Bronchial epithelial cell (primary cell): ENCODE data around the gene SCGB1C2. TPM values are rescaled to one million over a fixed set of nuclear protein-coding genes. Genes with fewer than 3 reads are reported as not detected.
"Not testable (repeated sequence)": the region's sequence is repeated elsewhere in the genome, so short reads cannot be mapped to it uniquely, and the experiment has no call there.

Experiments used
- DNase-seq: peaks from one replicate; pipeline ENCODE4 v3.0.0-alpha.2; 2010; ENCODE audit warnings: low read depth
- FAIRE-seq: peaks from 2 replicates; lab custom pipeline; 2011; peaks lifted over from hg19 to GRCh38; lab: Jason Lieb, UNC
- H3K27me3 ChIP-seq: 2 replicates; pipeline ENCODE4 v1.5.1; 2011; ENCODE audit warnings: low read length; ENCODE audit not compliant: control insufficient read depth, insufficient read depth
- H3K36me3 ChIP-seq: 2 replicates; pipeline ENCODE4 v1.5.1; 2011; ENCODE audit warnings: low read length; ENCODE audit not compliant: control insufficient read depth, insufficient read depth
- H3K4me3 ChIP-seq: 2 replicates; pipeline ENCODE4 v1.5.1; 2011; ENCODE audit warnings: mild to moderate bottlenecking, low read depth, low read length, control low read depth
- total RNA-seq: library from RNA; depleted of rRNA; stranded (reverse); fragments of >200 nt; gene quantifications from 2 replicates; pipeline ENCODE4 v1.2.1, GENCODE V29; 2014
- TF ChIP-seq, protein P1 (sequence below): IDR thresholded peaks from 2 replicates; pipeline ENCODE4 v1.5.1; 2011; ENCODE audit warnings: mild to moderate bottlenecking, moderate library complexity, low read length, control low read depth, inconsistent platforms; ENCODE audit not compliant: insufficient read depth, severe bottlenecking

SCGB1C2 gene
- not detected in 2 replicates for total RNA-seq

DNA sequence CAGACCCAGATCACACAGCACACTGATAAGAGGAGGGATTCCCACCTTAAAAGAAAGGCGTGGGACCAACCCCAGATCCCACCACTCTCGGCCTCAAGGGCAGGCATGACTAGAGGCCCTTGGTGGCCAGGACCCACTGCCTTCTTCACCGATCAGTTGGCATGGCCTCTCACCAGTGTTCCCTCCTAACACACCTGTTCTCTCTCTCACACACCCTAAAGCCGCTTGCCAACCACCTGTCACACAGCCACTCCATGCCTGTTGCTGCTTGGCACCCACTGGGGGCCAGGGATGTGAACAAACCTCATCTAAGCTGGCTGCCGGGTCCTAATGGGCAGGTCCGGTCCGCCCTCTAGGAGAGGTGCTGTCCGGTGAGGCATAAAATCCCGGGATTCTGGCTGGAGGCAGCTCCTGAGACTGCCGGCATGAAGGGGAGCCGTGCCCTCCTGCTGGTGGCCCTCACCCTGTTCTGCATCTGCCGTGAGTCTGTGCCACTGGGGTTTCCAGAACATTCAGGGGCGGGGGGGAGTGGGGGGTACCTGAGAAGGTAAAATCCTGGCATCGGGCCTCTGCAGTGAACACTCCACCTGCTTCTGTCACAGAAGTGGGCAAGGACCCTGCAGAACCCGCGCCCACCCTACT is at the start of gene SCGB1C2:
TSS of gene SCGB1C2 (plus strand) at position 404 of the 642 bp plus-strand sequence. CDS start at position 426, 22 bp downstream.
- not testable (repeated sequence) for H3K4me3 ChIP-seq, H3K36me3 ChIP-seq, H3K27me3 ChIP-seq, FAIRE-seq, DNase-seq

DNA sequence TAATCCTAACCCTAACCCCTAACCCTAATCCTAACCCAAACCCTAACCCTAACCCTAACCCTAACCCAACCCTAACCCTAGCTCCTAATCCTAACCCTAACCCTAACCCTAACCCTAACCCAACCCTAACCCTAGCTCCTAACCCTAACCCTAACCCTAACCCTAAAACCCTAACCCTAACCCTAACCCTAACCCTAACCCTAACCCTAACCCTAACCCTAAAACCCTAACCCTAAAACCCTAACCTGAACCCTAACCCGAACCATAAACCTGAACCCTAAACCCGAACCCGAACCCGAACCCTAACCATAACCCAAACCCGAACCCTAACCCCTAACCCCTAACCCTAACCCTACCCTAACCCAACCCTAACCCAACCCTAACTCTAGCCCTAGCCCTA is 24.3 kb upstream of the SCGB1C2 start:
- DNase-seq, FAIRE-seq, H3K27me3 ChIP-seq, H3K36me3 ChIP-seq, H3K4me3 ChIP-seq: not testable (repeated sequence)

DNA sequence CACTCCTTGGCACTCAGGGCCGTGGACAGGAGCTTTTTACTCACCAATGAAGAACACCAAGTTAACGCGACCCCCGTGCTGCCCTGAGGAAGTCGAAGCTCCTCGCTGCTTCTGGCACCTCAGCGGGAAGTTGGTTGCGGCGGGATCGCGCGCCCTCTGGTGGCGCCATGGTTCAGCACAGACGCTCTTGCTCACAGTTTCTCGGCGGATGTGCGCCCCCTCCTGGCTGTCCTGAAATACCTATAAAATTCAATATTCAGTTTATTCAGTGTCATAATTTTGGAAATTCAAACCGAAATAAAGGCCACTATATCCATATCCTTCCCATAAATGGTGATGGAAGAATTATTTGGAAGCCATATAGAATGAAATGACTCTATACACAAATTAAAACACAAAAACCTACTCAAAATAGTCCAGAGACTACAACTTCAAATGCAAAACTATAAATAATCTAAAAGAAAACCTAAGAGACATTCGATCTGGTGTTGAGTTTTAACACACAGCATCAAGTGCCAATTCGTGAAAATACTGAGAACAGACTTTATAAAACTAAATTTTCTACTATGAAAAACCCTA is 18.9 kb upstream of the SCGB1C2 start:
- not testable (repeated sequence) for H3K4me3 ChIP-seq, H3K36me3 ChIP-seq, H3K27me3 ChIP-seq, FAIRE-seq, DNase-seq
- TF ChIP-seq, protein P1, sequence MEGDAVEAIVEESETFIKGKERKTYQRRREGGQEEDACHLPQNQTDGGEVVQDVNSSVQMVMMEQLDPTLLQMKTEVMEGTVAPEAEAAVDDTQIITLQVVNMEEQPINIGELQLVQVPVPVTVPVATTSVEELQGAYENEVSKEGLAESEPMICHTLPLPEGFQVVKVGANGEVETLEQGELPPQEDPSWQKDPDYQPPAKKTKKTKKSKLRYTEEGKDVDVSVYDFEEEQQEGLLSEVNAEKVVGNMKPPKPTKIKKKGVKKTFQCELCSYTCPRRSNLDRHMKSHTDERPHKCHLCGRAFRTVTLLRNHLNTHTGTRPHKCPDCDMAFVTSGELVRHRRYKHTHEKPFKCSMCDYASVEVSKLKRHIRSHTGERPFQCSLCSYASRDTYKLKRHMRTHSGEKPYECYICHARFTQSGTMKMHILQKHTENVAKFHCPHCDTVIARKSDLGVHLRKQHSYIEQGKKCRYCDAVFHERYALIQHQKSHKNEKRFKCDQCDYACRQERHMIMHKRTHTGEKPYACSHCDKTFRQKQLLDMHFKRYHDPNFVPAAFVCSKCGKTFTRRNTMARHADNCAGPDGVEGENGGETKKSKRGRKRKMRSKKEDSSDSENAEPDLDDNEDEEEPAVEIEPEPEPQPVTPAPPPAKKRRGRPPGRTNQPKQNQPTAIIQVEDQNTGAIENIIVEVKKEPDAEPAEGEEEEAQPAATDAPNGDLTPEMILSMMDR: peak; percentile 57

DNA sequence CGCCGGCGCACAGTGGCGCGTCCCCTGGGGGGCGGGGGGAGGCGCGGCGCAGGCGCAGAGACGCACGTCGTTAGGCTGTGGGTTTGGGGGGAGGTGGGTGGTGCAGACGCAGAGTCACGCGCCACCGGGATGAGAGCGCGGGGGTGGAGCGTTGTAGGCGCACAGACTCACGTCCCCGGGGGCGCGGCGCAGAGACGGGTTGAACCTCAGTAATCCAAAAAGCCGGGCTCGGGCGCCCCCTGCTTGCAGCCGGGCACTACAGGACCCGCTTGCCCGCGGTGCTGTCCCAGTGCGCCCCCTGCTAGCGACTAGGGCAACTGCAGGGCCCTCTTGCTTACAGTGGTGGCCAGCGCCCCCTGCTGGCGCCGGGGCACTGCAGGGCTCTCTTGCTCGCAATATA is 3.4 kb upstream of the SCGB1C2 start:
- not testable (repeated sequence) for FAIRE-seq, H3K4me3 ChIP-seq, DNase-seq, H3K27me3 ChIP-seq, H3K36me3 ChIP-seq

DNA sequence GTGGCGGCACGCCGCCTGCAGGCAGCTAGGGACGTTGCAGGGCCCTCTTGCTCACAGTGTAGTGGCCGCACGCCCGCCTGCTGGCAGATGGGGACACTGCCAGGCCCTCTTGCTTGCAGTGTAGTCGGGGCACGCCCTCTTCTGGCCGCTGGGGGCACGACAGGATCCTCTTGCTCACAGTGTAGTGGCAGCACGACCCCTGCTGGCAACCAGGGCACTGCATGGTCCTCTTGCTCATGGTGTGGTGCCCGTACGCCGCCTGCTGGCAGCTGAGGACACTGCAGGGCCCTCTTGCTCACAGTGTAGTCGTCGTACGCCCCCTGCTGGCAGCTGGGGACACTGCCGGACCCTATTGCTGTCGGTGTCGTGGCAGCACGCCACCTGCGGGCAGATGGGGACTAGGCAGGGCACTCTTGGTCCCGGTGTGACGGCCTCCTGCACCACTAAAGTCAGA is 3.0 kb upstream of the SCGB1C2 start:
- H3K27me3 ChIP-seq, H3K36me3 ChIP-seq, FAIRE-seq, H3K4me3 ChIP-seq, DNase-seq: not testable (repeated sequence)

DNA sequence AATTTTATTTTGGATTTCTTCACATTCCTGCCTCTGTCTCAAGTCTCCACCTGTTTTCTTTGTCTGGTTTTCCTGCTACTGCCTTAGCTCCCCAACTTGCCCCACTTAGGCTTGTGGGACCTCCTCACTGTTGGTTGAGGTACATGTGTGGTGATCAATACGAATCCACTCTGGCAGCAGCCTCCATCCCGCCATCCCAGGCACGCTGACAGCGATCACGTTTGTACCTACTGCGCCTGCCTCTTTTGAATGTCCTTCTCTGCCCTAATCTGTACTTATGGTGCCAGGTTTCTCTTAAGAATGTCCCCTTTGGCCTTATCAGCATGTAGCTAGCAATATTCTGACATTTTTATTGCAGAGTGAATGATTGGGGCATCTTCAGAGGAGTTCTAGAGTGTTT is 2.3 kb upstream of the SCGB1C2 start:
- FAIRE-seq, H3K4me3 ChIP-seq, H3K27me3 ChIP-seq, H3K36me3 ChIP-seq, DNase-seq: not testable (repeated sequence)

DNA sequence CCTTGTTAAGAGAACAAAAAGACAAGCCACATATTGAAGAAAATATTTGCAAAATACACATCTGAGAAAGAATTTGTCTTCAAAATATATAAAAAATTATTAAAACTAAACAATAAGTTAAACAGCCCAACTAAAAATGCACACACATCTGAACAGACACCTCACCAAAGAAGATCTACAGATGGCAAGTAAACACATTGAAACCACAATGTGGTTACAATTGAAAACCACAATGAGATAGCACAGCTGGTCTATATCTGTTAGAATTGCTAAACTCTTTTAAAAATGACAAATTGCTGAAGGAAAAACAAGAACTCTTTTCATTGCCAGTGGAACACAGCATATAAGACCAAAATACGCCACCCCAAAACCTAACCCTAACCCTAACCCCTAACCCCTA is 1.5 kb upstream of the SCGB1C2 start:
- not testable (repeated sequence) for DNase-seq, FAIRE-seq, H3K27me3 ChIP-seq, H3K4me3 ChIP-seq, H3K36me3 ChIP-seq

DNA sequence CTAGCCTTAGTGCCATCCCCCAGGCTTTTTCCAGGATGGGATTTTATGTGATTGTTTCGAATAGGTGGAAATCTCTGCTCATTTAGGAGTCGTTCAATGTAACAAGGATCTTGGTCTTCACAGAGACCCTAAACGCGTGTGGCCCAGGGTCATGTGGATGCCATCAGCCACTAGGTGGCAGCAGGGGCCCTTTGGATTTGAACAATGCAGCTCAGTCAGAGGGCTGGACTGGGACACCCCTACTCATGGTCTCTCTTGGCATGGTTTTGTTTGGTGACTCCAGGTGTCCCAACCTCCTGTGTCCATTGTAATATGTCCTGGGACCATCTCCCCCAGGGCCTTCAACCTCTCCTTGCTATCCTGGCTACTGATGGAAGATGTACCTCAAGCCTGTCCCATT is 838 bp upstream of the SCGB1C2 start:
- DNase-seq, H3K4me3 ChIP-seq, H3K27me3 ChIP-seq, FAIRE-seq, H3K36me3 ChIP-seq: not testable (repeated sequence)
- TF ChIP-seq, protein P1: peak; percentile 41

DNA sequence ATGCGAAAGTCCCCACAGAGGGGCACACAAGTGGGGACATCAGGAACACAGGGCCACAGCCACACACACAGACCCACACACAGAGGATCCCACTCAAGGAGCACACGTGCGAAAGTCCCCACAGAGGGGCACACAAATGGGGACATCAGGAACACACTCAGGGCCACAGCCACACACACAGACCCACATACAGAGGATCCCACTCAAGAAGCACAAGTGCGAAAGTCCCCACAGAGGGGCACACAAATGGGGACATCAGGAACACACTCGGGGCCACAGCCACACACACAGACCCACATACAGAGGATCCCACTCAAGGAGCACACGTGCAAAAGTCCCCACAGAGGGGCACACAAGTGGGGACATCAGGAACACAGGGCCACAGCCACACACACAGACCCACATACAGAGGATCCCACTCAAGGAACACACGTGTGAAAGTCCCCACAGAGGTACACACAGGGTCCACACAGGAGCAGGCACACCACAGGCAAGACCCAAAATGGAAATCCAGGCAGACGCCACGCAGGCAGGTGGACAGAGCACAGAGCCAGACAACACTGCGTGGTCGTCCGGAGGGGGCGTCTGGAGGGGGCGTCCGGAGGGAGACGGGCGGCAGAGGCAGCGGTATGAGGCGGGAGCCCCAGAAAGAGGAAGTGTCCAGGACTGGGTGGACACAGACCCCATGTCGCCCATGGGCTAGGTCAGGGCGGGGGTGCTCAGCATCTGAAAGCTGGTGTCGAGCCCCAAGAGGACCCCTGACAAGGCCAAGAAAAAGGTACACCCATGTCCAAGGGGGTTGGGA is 2.2 kb downstream of the SCGB1C2 start:
- not testable (repeated sequence) for FAIRE-seq, H3K36me3 ChIP-seq, H3K27me3 ChIP-seq, DNase-seq, H3K4me3 ChIP-seq
